T-helper 2 cell treated with Interferon-gamma antibody and Interleukin-4, amounts not matched to agents 100 ng/mL and 5 ng/mL, for 36 hours (primary cell): ENCODE data around the gene C12orf76. TPM values are rescaled to one million over a fixed set of nuclear protein-coding genes. Genes with fewer than 3 reads are reported as not detected.

Experiments used
- intact Hi-C: fragments of 100-400 bp; cut with micrococcal nuclease; formaldehyde crosslinking; loops from one replicate; pipeline ENCODE4 v1.15.1; 2023
- total RNA-seq: library from RNA; stranded (reverse); gene quantifications from 2 replicates; pipeline ENCODE4 v1.2.3, GENCODE V29; 2022

C12orf76 gene
- total RNA-seq, 1 donor from 2014 or later, result 22.8 TPM

- intact Hi-C loops, result loop anchor here (1.0 to 5.0 kb wide), 3 partner anchors 96 to 506 kb away; partner anchors contain the start of genes ATP2A2, RAD9B, TCHP and VPS29
These were observed 51.9 kb downstream of the C12orf76 start for GRCh38 chr12:109996483-109996853.

GRCh38 chr12:109995686-109996482, 52.4 kb downstream of the C12orf76 start, which contains the start of gene GIT2:
Gene GIT2 (minus strand): TSS chr12:109996368. CDS start chr12:109996224, 144 bp downstream.
- intact Hi-C loops, result loop anchor here (1.0 to 5.0 kb wide), 5 partner anchors 15 to 506 kb away; partner anchors contain the start of genes ATP2A2, C12orf76, RAD9B and TCHP

- intact Hi-C loops, result loop anchor here (2.0 to 5.0 kb wide), 3 partner anchors 15 to 507 kb away; partner anchors contain the start of genes C12orf76, RAD9B and VPS29
These were observed 53.0 kb downstream of the C12orf76 start for GRCh38 chr12:109995361-109995685.

GRCh38 chr12:109994401-109995175, 53.7 kb downstream of the C12orf76 start:
- intact Hi-C loops, result loop anchor here (2.0 to 5.0 kb wide), 3 partner anchors 14 to 508 kb away; partner anchors contain the start of genes C12orf76, RAD9B and VPS29

- intact Hi-C loops, result no loop called here
These were observed 55.2 kb downstream of the C12orf76 start for GRCh38 chr12:109993091-109993490.

- intact Hi-C loops, result no loop called here
These were observed 56.7 kb downstream of the C12orf76 start for GRCh38 chr12:109991586-109991985.

Other genes with a start within 250 kb of the C12orf76 start
- not detected in 2 replicates for gene TRPV4, start 215.1 kb downstream of the C12orf76 start, total RNA-seq
- 23.9 and 24.8 TPM in 2 replicates for gene GLTP, start 168.0 kb downstream of the C12orf76 start, total RNA-seq
- 36.8 and 37.2 TPM in 2 replicates for gene TCHP, start 148.2 kb downstream of the C12orf76 start, total RNA-seq
- 106 and 113 TPM in 2 replicates for gene GIT2, start 52.2 kb downstream of the C12orf76 start, total RNA-seq
- 82.5 and 83.6 TPM in 2 replicates for gene ANKRD13A, start 49.1 kb downstream of the C12orf76 start, total RNA-seq
- gene IFT81, start 75.8 kb upstream of the C12orf76 start, total RNA-seq, result 1.2 and 2.3 TPM in 2 replicates
- 180 and 186 TPM in 2 replicates for gene ATP2A2, start 232.7 kb upstream of the C12orf76 start, total RNA-seq